ENCODE measurements around the gene ACOXL.

GRCh38 chr2:110883406-110883805, 151.0 kb downstream of the ACOXL start:
- TF ChIP-seq GATA2 (CRISPR knock-in tag; IDR thresholded peaks at IDR 0.05) = no peak
- no peak for TF ChIP-seq CTCF (IDR thresholded peaks at IDR 0.05 in 2 of 3, conservative IDR thresholded peaks at IDR 0.05 in 1 of 3; ENCODE audit: insufficient read depth in 2 of 3, low read depth in 1 of 3, low read length in 3 of 3)
- no peak for TF ChIP-seq ZKSCAN8 (CRISPR knock-in tag; IDR thresholded peaks at IDR 0.05)
- TF ChIP-seq ZFP36 (IDR thresholded peaks at IDR 0.05; ENCODE audit: low read depth, low read length, partially characterized antibody) = no peak
- TF ChIP-seq POLR2AphosphoS5 (IDR thresholded peaks at IDR 0.05; ENCODE audit: control insufficient read depth, insufficient read depth, low read depth, low read length) = no peak
- no peak for TF ChIP-seq ERF (CRISPR knock-in tag; IDR thresholded peaks at IDR 0.05)
- TF ChIP-seq XRCC3 (IDR thresholded peaks at IDR 0.05) = no peak

All from K562 (cell line).